ENCODE data around the gene BCL11B.

Gene BCL11B

DNA sequence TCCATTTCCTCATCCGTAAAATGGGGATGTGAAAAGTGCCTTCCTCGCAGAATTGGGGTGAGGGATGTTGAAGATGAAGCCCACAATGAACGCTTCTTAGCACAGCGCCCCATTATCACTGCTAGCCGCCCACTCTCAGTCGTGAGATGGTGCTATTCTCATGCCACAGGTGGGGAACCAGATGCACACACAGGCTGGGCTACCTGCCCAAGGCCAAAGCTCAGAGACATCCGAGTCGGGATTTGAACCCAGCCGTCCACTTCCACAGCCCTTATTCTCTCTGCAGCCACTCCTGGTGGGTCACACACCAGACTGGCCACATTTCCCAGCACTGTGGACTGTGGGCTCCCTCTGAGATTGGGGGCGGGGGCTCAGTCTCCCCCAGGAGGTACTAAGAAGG, 55.8 kb downstream of the BCL11B start:
- no peak for DNase-seq

DNA sequence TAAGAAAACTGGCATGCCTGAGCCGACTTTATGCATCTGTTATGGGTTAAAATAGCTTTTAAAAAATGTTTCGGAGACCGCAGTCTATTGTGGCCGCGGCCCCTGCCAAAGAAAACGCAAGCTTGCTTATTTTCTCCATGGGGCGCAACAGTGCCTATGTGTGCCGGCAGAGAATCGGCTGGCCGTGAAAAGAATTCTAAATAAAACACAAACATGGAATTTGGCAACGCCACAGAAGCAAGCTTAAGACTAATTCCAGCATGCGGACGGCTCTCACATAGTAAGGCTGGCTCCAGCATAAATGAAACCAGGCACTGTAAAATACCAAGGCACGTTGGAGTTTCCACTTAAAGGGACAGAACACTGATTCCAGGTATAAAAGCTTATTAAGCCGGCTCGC, 56.7 kb downstream of the BCL11B start:
- DNase-seq: no peak

DNA sequence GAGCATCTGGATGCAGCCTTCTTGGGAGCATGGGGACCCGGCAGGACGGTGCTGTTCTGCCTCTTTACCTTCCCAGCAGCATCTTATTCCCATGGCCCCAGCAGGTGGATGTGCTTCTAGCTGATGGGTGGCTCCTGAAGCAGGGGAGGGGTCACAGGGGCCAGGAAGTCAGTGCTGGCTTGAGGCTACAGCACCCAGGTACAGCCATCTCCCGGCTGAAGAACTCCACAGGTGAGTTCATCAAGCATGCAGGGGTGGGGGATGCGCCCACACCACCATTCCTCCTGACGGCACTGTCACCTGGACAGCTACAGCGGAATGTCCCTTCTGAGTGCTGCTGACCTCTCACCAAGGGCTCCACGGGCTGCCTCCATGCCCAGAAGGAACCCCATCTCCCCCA, 57.3 kb downstream of the BCL11B start:
- no peak for DNase-seq

DNA sequence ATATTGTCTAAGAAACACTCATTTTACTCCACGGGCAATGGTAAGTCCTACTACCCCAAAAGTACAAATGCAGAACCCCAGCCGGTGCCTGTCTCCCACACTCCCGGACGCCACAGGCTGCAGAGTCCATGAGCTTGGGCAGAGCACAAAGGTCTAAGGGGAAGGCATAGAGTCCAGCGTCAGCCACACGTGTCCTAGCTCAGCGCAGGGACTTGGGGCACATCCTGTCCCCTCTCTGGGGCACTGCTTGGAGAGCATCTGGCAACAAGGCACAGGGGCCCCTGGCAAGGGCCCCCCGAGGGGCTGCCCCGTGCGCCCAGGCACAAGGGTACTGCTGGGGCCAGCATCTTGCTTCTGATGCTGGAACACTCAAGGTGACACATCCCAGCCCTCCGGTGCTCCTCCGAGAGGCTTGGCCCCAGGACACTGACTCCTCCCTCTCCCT, 58.4 kb downstream of the BCL11B start:
- no peak for DNase-seq

DNA sequence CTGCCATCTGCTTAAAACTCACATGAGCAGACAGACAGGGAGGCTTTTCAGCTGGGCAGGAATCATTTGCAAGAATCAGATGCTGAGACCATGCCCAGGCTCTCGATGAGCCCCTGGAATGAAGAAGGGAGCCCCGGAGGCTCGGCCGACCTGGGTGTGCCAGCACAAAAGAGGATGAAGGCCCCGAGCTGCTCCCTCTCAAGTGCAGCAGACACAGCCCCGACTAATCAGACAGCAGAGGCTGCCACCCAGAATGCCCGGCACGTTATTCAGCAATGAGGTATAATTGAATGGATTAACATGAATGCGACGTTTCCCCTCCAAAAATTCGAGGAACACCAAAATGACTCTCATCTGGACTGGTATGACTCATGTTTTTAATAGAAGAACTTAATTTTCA, 58.9 kb downstream of the BCL11B start:
- DNase-seq: no peak

DNA sequence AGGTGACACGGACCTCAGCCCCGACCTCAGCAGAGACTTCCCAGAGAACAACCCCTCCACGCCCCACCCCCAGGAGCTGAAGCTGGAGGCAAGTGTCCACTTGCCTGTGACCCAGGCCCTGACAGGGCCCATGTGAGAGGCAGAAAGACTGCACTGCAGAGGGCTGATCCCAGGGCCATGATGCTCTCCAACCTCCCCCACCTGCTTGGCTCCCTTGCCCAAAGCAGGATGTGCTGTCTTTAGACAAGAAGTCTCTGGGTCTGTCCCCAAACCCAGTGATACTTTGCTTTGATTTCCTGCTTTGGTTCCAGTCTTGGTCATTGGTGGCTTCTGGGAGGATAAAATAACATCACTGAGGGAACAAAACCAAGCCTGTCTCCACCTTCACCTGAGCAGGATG, 59.4 kb downstream of the BCL11B start:
- no peak for DNase-seq

DNA sequence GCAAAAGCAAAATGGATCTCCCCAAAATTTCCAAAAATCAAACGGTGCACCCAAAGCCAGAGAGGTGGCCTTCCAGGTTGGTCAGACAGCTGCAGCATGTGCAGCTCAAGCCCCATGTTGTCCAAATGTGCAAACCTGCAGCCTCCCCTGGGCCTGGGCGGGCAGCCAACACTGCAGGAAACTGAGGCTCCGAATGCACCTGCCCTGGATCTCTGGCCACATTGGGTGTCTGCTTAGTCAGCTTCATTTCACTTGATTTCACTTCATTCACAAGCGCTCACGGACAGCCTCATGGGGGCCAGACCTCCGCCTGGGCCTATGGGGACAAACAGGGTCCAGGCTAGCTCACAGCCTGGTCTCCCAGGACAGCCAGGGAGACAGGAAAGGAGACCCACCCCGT, 59.8 kb downstream of the BCL11B start:
- no peak for DNase-seq

DNA sequence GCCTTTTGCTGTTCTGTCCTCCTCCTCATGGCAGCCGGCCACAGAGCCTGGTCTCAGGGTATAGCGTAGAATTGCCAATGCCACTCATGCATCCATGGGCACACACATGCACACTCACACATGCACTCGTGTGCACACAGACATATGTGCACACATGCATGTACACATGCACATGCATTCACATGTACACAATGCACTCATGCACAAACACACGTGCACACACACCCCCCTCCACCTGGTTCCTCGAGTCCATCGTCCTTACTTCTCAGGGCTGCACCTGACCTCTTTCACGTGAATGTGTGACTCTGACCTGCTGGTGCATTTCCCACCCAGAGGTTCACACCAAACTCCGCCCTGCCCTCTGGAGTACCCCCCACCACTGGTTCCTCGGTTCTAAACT, 60.6 kb downstream of the BCL11B start:
- no peak for DNase-seq

DNA sequence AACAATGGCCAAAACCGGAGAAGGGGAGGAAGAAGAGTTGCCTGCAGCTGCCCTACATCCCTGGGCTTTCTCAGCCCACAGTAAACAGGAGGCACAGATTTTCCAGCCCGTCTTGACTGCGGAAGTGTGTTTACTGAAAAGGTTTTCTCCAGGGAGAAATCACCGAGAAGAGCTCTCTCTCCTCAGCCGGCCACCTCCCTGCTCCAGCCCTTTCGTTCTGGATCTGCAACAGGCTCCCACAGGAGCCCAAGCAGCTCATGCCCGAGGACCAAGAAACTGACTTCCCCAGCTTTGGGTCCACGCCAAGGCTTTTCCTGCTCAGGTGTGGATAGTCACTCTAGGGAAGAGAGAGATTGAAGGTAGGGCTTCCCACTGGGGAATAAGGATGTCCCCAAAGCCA, 61.7 kb downstream of the BCL11B start:
- no peak for DNase-seq

DNA sequence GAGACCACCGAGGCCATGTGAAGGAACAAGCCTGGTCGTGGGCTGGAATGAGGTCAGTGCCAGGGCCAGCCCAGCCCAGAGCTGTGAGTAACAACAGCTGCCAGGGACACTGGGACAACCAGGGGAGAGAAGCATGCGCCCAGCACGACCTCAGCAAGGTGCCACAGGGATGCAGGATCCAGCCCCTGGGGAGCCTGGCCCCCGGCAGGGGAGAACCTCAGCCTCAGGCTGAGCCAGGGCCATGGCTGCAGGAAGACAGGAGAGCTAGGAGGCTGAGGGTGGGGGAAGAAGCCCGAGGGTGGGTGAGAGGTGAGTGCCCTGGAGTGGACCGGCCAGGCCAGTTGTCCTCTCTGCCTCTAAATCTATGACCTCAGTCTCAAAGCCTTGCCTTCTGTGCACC, 62.6 kb downstream of the BCL11B start:
- DNase-seq: no peak

DNA sequence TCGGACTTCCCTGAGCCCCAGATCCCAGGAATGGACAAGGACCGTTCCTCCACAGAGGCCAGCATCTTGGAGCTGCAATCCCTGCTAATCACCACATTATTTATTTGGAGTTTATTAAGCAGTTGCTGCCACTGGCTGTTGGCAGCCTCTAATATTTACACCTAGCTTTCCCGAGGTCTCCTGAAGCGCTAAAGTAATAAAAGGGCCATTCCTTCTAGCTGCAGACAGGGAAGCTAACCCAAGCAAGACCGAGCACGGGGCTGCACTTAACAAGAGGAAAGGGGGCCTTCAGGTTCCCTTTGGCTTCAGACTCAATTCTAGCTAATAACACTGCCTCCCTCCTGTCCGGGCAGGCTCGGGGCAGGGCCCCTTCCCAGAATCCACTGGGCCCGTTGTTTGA, 63.7 kb downstream of the BCL11B start:
- DNase-seq: no peak

DNA sequence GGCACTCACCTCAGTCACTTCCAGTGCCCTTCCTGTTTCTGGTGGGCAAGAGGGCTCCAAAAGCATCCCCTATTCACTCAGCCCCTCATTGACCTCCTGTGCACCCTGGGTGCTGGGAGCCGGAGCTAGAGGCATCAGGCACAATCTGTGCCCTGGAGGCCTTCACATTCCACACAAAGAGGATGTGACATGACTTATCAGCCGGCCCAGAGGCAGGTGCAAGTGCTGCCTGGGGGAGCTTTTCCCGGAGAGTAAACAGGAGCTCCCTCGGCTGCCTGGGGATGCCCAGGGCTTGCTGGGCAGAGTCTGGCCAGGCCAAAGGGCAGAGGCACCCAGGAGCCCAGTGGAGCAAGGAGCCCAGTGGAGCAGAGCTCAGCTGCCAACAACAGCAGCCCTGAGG, 64.5 kb downstream of the BCL11B start:
- DNase-seq: no peak

DNA sequence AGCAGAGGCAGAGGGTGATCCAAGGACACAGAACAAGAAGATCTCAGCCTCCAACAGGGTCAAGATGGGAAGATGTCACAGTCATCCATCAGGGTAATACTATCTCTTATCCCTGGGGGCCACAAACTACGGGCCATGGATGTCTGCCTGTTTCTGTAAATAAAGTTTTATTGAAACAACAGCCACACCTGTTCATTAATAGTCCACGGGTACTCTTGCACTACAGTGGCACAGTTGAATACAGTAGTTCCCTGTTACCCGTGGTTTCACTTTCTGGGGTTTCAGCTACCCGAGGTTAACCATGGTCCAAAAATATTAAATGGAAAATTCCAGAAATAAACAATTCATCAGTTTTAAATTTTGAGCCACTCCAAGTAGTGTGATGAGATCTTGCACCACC, 65.9 kb downstream of the BCL11B start:
- DNase-seq: no peak

DNA sequence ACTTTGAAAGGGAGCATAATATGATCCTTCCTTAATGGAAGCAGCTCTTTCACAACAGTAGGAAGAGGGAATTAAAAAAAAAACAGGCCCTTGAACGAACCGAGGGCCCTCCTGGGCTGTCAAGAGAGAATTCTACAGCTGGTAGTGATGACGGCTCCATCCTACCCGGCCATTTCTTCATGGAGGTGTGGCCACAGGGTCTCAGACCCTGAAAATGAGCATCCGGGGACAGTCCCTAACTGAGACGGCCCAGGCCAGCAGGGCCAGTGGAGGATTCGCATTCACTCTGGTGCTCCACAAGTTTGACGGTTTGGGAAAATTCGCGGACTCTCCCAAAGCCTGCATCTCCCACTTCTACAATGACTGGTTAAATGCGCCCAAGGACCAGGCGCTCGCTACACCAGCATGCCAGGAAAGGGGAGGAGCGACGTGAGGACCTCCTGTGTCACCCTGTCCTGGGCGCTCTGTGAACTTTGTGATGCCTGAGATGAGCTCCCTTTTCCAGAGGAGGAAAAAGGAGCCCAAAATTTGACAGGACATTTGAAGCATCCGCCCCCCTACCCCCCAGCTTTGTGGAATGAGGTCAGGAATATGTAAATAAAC, 66.8 kb downstream of the BCL11B start:
- DNase-seq: no peak

DNA sequence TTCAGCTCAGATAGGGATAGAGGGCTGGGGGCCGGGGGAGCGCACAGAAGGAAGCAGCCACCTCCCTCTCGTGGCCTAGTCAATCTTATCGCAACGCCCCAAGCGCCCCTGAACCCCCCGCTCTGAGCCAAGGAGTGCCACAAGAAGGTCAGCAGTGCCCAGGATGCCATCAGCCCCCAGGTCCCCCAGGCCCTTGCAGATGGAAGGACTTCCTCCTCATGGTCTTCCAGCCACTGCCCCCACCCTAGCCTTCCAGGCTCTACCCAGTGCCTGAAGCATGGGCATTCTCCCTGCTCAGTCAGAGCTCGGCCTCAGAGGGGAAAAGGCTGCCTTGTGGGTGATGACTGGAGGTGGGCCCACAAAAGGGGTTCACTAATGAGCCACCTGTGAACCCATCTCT, 68.2 kb downstream of the BCL11B start:
- no peak for DNase-seq

DNA sequence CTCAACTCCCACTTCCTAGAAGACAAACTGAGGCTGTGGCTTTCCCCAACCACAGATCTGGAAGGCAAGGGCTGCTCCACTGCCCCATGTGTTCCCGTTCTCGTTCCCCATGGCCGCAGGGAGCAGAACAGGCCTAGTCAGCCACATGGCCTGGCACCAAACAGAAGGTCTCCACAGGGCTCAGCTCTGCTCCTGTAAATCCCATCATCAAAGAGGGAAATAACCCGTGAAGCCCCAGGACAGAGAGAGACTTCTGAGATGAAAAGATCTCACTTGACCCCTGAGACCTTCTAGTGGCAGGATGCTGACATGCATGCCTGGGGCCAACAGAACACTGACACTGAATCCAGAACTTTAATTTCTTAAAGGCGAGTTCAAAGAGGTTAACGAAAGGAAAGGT, 68.9 kb downstream of the BCL11B start:
- no peak for DNase-seq

DNA sequence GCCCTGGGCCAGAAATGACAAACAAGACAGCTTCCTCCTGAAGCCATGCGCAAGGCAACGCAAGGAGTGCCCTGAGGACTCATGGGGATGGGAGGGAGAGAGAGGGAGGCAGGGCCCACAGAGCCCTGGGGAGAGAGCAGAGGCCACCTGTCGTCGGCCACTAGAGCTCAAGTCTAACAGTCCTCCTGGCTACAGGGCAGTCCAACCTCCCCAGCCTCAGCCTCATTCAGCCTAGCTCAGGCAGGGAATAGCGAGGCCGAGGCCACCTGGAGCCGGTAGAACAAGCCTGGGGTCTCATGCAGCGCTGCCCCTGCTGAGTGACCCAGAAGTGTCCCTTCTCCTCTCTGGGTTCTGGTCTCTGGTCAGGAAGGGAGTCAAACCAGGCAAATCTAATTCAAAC, 69.5 kb downstream of the BCL11B start:
- DNase-seq: no peak

DNA sequence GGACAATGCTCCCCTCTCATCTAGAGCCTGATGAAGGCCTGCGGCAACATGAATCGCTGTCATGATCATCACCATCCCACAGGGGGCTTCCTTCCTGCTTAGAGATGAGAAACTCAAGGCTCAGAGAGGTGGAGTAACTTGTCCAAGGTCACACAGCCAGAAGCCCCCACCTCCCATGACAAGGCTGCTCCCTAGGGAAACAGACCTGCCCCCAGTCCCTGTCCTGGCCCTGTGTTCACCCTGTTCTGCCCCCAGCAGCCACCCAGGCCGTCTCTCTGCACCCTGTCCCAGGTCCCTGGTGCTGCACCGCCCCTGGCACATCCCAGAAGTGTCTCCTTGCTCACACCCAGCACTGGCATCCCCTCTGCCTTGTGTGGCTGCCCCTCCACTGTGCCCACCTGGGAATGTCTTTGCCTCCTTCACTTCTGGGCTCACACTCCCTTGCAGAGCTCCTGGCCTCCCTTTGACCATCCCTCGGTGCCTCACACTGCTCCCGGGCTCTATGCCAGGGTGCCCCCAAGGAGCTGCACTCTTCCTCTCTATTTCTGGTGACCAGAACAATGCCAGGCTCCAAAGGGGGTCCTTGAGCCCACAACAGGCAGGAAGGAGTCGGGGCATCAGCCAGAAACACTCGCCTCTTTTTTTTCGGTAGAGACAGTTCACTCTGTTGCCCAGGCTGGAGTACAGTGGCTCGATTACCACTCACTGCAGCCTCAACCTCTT, 70.5 kb downstream of the BCL11B start:
- DNase-seq: peak; percentile 54

DNA sequence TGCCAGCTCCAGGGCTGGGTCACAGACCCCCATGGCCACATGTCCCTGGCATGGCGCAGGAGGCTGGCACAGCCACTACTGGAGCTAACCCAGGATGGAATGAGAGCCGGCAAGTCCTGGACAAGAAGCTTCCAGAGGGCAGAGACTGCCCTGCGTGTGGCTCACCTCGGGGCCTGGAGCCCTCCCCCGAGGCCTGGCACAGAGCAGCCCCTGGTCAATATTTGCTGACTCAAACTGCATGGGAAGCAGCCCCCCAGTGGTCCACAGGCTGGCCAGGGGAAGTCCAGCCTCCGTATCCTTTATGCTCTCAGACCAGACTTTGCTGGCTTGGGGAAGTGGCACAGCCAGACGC, 71.4 kb downstream of the BCL11B start:
- DNase-seq: no peak

DNA sequence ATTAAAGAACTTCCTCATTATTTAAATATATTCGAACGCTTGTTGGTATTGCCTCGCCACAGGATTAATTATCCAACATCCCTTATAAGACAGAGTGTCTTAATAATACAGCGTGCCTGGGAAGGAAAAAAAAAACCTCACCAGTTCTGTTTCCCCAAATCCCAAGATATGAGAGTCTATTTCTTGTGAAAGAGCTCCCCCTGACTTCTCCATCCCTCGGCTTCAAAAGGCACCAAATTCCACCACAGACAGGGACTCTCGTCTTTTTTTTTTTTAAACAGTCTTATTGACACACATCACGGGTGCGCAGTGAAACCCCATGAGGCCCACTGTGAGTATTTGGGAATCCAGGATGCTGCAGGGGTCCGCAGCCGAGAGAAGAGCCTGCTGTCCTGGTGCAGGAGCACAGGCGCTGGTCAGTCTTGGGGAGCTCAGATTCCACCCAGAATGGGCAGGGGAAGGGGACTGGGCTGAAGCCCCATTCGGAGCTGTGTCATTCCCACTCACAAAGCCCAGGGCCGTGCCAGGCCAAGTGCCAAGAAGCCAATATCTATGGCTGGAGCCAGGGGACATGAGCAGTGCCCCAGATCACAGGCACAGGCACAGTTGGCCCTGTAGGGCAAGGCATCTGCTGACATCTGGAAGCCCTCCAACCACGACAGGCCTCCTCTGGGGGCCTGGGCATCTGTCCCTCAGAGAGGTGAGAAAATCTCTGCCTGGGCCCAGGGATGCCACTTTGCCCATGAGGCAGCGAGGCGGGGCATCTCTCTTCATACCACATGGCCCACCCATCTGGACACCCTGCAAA, 71.9 kb downstream of the BCL11B start:
- DNase-seq: peak; percentile 91

DNA sequence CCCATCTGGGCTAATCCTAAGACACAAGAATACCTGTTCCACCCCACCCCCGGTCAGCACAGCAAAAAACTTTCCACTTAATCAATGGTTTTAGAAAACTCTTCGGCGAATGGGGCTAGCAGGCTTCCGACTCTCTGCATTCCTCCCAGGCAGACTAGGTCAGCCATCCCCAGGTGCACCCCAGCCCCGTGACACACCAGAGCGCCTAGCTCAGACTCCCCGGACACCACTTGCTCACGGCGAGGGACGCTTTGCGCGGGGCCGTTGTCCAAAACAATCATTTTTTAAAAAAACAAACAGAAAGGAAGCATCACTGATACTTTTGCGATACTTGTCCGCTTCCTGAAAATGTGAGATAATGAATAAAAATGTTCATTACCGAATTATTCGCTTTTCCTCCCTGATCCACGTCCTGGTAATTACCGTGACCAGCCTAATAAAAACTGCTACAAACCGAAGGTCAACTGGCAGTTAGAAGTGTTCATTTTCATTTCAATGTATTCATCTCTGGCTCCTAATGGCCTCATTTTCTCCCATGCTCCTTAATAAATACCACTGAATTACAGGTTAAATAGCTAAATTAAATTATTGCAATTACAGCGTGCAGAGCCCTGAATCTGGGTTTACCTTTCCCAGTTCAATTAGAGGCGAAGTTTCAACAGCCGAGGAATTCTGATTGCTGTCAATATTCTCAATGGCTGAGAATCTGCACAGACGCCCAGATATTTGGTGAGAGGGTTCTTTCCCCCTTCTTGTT, 73.1 kb downstream of the BCL11B start:
- no peak for DNase-seq

DNA sequence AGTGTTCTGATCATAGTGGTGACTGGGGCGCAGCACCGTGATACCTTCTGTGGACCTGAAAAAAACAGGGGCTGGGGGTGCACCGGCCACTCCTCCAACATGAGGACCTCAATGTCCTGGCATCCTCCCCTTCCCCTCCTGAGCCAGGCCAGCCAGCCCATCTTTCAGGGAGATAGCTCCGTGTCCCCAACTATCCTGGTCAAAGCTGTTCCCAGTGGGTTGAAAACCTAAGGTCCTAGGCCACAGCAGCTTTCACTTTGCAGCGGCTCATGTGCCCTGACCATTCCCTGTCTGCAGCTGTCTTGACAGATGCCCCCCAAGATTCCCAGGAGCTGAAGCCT, 75.7 kb downstream of the BCL11B start:
- DNase-seq: no peak

DNA sequence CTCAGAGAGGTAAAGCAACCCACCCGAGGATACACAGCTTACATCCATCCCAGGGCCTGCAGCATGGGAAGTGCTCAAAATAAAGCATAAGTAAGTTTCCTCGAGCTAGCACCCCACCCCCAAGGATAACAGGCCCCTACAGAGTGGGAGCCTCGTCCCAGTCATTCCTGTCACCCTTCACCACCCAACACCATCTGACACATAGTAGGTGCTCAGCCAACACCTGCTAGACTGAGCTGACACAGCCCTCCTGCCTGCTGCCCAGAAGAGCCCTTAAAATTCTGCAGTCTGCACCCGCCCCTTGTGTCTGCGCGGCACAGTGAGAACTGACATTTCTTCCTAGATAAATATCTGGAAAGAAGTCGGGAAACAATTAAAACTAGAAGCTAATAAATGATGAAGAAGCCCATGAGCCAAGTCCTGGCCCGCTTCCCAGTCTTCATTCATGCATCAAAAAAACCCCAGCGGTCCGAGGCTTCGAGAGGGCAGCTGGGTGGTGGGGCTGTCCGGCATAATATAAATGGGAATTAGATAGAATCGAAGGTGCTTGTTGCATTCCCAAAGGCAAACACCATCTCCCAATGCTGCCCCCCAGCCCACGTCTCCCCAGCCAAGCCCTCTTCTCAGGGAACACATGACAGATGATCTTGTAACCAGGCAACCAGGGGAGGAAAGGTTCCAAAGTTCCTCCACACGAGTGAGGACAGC, 76.2 kb downstream of the BCL11B start:
- peak; percentile 27 for DNase-seq
